Motor neuron (in vitro differentiated cells): ENCODE measurements around the gene BCL2L15. TPM values are rescaled to one million over a fixed set of nuclear protein-coding genes. Genes with fewer than 3 reads are reported as not detected.
"Not testable (repeated sequence)": the region's sequence is repeated elsewhere in the genome, so short reads cannot be mapped to it uniquely, and the experiment has no call there.

ENCODE experiments used
- ATAC-seq, 8 experiments: fragments of 200-7000 bp; cut with Tn5 transposase; replicated peaks in 6 of 8; 2 replicates each; pipeline ENCODE4 v1.8.0; 2021; ENCODE audit warnings: mild to moderate bottlenecking in 8 of 8, moderate library complexity in 8 of 8
- H3K27ac ChIP-seq, 2 donors: fragments of 250-450 bp; sonication (Bioruptor Pico); 2 replicates each; pipeline ENCODE4 v1.9.0; 2021; ENCODE audit warnings: antibody characterized with exemption in 2 of 2, mild to moderate bottlenecking in 2 of 2, moderate library complexity in 1 of 2
- H3K4me1 ChIP-seq, 2 donors: fragments of 250-450 bp; sonication (Bioruptor Pico); replicated peaks in 1 of 2; 2 replicates each; pipeline ENCODE4 v1.6.1; 2021; ENCODE audit warnings: antibody characterized with exemption in 2 of 2, mild to moderate bottlenecking in 2 of 2, moderate library complexity in 1 of 2
- H3K4me3 ChIP-seq, 5 donors: fragments of 250-450 bp; sonication (Bioruptor Pico); 2 replicates each; pipeline ENCODE4 v1.9.0; 2021; ENCODE audit warnings: antibody characterized with exemption in 5 of 5, mild to moderate bottlenecking in 5 of 5, moderate library complexity in 4 of 5
- WGBS, 10 experiments: fragments of 450-650 bp; shearing (Covaris generic); methylation state at CpG; one replicate each; pipeline ENCODE4 v1.0.0; 2022; 5-methylcytosine and 5-hydroxymethylcytosine counted together
- in situ Hi-C, 9 experiments: fragments of 400-800 bp; cut with MboI; loops; one replicate each; pipeline ENCODE4 v1.15.0; 2021; ENCODE audit warnings: low sequenced_read_pairs in 9 of 9, low pct_unique_long_range_greater_than_20kb in 2 of 9; ENCODE audit not compliant: unreplicated experiment in 9 of 9
- total RNA-seq, 8 experiments: library from RNA; unstranded; fragments of 300-600 nt; gene quantifications; 2 replicates each; pipeline versions ENCODE4 v1.2.3 to v1.2.4, GENCODE V29; 2022

The BCL2L15 gene
- total RNA-seq, 8 experiments from 2014 or later, result 0.20 to 3.5 (median 0.61) TPM

GRCh38 chr1:113857776-113858175, 29.6 kb downstream of the BCL2L15 start:
- ATAC-seq, result no peak
- Histone ChIP-seq H3K4me3 (no peak overlapping the region), H3K27ac (no peak overlapping the region), H3K4me1 (no peaks in the 10 kb centered on the region)
- in situ Hi-C loops, result no loop called here
- WGBS, 10 experiments, result 61 to 92% (median 73%) methylated on average over 2 to 3 of the region's 3 CpGs

GRCh38 chr1:113856401-113856790, 31.0 kb downstream of the BCL2L15 start:
- in situ Hi-C loops, result no loop called here
- ATAC-seq, result no peak
- no peak overlapping the region for H3K4me3 ChIP-seq
- no peak overlapping the region for H3K27ac ChIP-seq
- WGBS, 10 experiments, result 31 to 100% (median 87%) methylated on average over 1 to 2 of the region's 2 CpGs; no CpG with 5 or more reads in 2 of the 10 experiments
- no peaks in the 10 kb centered on the region for H3K4me1 ChIP-seq

GRCh38 chr1:113855630-113856400, 31.6 kb downstream of the BCL2L15 start:
- ATAC-seq, result no peak
- Histone ChIP-seq H3K4me3 (no peak overlapping the region), H3K4me1 (no peaks in the 10 kb centered on the region), H3K27ac (no peak overlapping the region)
- in situ Hi-C loops, result no loop called here
- WGBS, 10 experiments, result 38 to 100% (median 86%) methylated on average over 1 to 4 of the region's 4 CpGs; no CpG with 5 or more reads in 1 of the 10 experiments

- Histone ChIP-seq H3K27ac (no peak overlapping the region), H3K4me1 (no peaks in the 10 kb centered on the region), H3K4me3 (no peak overlapping the region)
- in situ Hi-C loops, result no loop called here
- ATAC-seq, result no peak
- WGBS, 10 experiments, result 0 to 91% (median 33%) methylated on average over 1 of the region's 1 CpG; no CpG with 5 or more reads in 6 of the 10 experiments
Observed at GRCh38 chr1:113854234-113854633, 33.1 kb downstream of the BCL2L15 start.

GRCh38 chr1:113852694-113853093, 34.7 kb downstream of the BCL2L15 start:
- H3K4me1 ChIP-seq, in situ Hi-C loops, H3K27ac ChIP-seq, H3K4me3 ChIP-seq, ATAC-seq: not testable (repeated sequence)
- WGBS, 10 experiments, result 0 to 97% (median 93%) methylated on average over 1 to 6 of the region's 6 CpGs; no CpG with 5 or more reads in 3 of the 10 experiments

GRCh38 chr1:113850127-113850796, 37.1 kb downstream of the BCL2L15 start:
- in situ Hi-C loops, result no loop called here
- Histone ChIP-seq H3K4me3 (no peak overlapping the region), H3K27ac (no peak overlapping the region), H3K4me1 (no peaks in the 10 kb centered on the region)
- 5 to 83% (median 41%) methylated on average over 1 to 2 of the region's 3 CpGs; no CpG with 5 or more reads in 2 of the 10 experiments for WGBS, 10 experiments
- ATAC-seq, result no peak

GRCh38 chr1:113849072-113849471, 38.3 kb downstream of the BCL2L15 start:
- Histone ChIP-seq H3K4me3 (no peak overlapping the region), H3K4me1 (no peaks in the 10 kb centered on the region), H3K27ac (no peak overlapping the region)
- no peak for ATAC-seq
- in situ Hi-C loops, result no loop called here

GRCh38 chr1:113846391-113847035, 40.9 kb downstream of the BCL2L15 start:
- no peak for ATAC-seq
- Histone ChIP-seq H3K27ac (no peak overlapping the region), H3K4me3 (no peak overlapping the region), H3K4me1 (no peaks in the 10 kb centered on the region)
- in situ Hi-C loops, result no loop called here
- WGBS, 10 experiments, result 25 to 67% (median 44%) methylated on average over 1 to 2 of the region's 2 CpGs

- ATAC-seq, result no peak
- Histone ChIP-seq H3K4me3 (no peak overlapping the region), H3K27ac (no peak overlapping the region), H3K4me1 (no peaks in the 10 kb centered on the region)
- in situ Hi-C loops, result no loop called here
- WGBS, 10 experiments, result 86 to 100% (median 100%) methylated on average over 1 of the region's 1 CpG; no CpG with 5 or more reads in 5 of the 10 experiments
Observed at GRCh38 chr1:113836534-113836933, 50.8 kb downstream of the BCL2L15 start.

GRCh38 chr1:113835686-113836290, 51.6 kb downstream of the BCL2L15 start:
- in situ Hi-C loops, result no loop called here
- WGBS, 10 experiments, result 3 to 46% (median 12%) methylated on average over 2 to 4 of the region's 4 CpGs; no CpG with 5 or more reads in 1 of the 10 experiments
- Histone ChIP-seq H3K4me1 (no peaks in the 10 kb centered on the region), H3K4me3 (no peak overlapping the region), H3K27ac (no peak overlapping the region)
- no peak for ATAC-seq

- 67 to 100% (median 89%) methylated on average over 1 to 2 of the region's 2 CpGs; no CpG with 5 or more reads in 1 of the 10 experiments for WGBS, 10 experiments
- in situ Hi-C loops, result no loop called here
- ATAC-seq, result no peak
- no peak overlapping the region for H3K27ac ChIP-seq
- H3K4me1 ChIP-seq, result no peaks in the 10 kb centered on the region
- H3K4me3 ChIP-seq, result no peak overlapping the region
Observed at GRCh38 chr1:113834716-113835115, 52.7 kb downstream of the BCL2L15 start.
